SK-N-SH treated with all-trans-retinoic acid at 6 μM for 48 hours (cell line): ENCODE measurements around the gene MRPS27.

Experiments
- ARNTL ChIP-seq: fragments of 450-650 bp; formaldehyde crosslinking; IDR thresholded peaks from 2 replicates; pipeline ENCODE4 v1.5.0; 2020; ENCODE audit warnings: low read depth, mild to moderate bottlenecking, moderate library complexity, borderline replicate concordance
- ESRRG ChIP-seq: fragments of 250-450 bp; sonication (Bioruptor Pico); IDR thresholded peaks from 2 replicates; pipeline ENCODE4 v1.6.1; 2021; ENCODE audit warnings: mild to moderate bottlenecking
- GLIS3 ChIP-seq: fragments of 250-450 bp; sonication (Bioruptor Pico); IDR thresholded peaks from 2 replicates; pipeline ENCODE4 v1.5.0; 2020; ENCODE audit warnings: mild to moderate bottlenecking, moderate library complexity
- RARB ChIP-seq: fragments of 250-450 bp; sonication (Bioruptor Pico); IDR thresholded peaks from 2 replicates; pipeline ENCODE4 v1.8.0; 2021; ENCODE audit warnings: mild to moderate bottlenecking, moderate library complexity
- SNAI2 ChIP-seq: fragments of 250-450 bp; sonication (Bioruptor Pico); IDR thresholded peaks from 2 replicates; pipeline ENCODE4 v1.5.0; 2020; ENCODE audit warnings: mild to moderate bottlenecking, moderate library complexity
- TOX ChIP-seq: fragments of 250-450 bp; sonication (Bioruptor Pico); IDR thresholded peaks from 2 replicates; pipeline ENCODE4 v1.8.0; 2021; ENCODE audit warnings: mild to moderate bottlenecking, moderate library complexity, borderline replicate concordance
- ZC3H10 ChIP-seq: fragments of 250-450 bp; sonication (Bioruptor Pico); IDR thresholded peaks from 2 replicates; pipeline ENCODE4 v1.5.1; 2021; ENCODE audit warnings: mild to moderate bottlenecking, moderate library complexity
- ZFP3 ChIP-seq: fragments of 250-450 bp; sonication (Bioruptor Pico); IDR thresholded peaks from 2 replicates; pipeline ENCODE4 v1.5.0; 2020; ENCODE audit warnings: mild to moderate bottlenecking, moderate library complexity
- ZNF70 ChIP-seq: fragments of 450-650 bp; formaldehyde crosslinking; IDR thresholded peaks from 2 replicates; pipeline ENCODE4 v1.5.0; 2020; ENCODE audit warnings: mild to moderate bottlenecking, moderate library complexity
- ZNF8 ChIP-seq: fragments of 450-650 bp; formaldehyde crosslinking; IDR thresholded peaks from 2 replicates; pipeline ENCODE4 v1.5.0; 2020; ENCODE audit warnings: mild to moderate bottlenecking, moderate library complexity
- TF ChIP-seq, protein P1 (sequence below): fragments of 250-450 bp; sonication (Bioruptor Pico); IDR thresholded peaks from 2 replicates; pipeline ENCODE4 v1.5.1; 2021; ENCODE audit warnings: mild to moderate bottlenecking, moderate library complexity
- TF ChIP-seq, protein P2 (sequence below): fragments of 250-450 bp; sonication (Bioruptor Pico); IDR thresholded peaks from 2 replicates; pipeline ENCODE4 v1.8.0; 2020; ENCODE audit warnings: mild to moderate bottlenecking, moderate library complexity, borderline replicate concordance
- TF ChIP-seq, protein P3 (sequence below): fragments of 250-450 bp; sonication (Bioruptor Pico); IDR thresholded peaks from 2 replicates; pipeline ENCODE4 v1.5.1; 2020; ENCODE audit warnings: low read depth, mild to moderate bottlenecking, moderate library complexity

DNA sequence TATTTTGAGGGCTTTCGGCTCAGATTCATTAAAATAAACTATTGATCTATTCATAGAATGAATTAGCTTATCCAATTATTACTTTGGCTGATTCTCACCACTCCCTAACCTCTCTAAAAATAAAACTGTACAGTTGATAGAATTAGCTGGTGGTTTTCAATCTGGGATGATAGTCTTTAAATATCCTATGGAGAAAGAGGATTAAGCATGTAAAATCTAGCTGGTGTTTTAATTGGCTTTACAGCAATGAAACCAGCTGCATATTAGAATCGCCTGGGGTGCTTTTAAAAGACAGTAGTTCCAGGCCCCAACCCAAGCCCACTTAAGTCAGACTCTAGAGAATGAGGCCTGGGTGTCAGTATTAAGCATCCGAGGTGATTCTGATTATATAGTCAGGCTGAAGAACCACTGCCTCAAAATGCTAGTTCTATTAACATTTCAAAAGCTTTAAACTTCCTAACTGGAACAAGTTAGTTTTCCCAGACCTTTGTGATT, 117.7 kb downstream of the MRPS27 start:
- TF ChIP-seq ZNF8 (CRISPR knock-in tag) (no peak), GLIS3 (CRISPR knock-in tag) (no peak), RARB (no peak), TOX (no peak), ZC3H10 (CRISPR knock-in tag) (no peak), ESRRG (CRISPR knock-in tag) (no peak), ZNF70 (CRISPR knock-in tag) (no peak), ARNTL (CRISPR knock-in tag) (no peak), SNAI2 (CRISPR knock-in tag) (no peak), ZFP3 (CRISPR knock-in tag) (no peak)
- TF ChIP-seq, protein P1, sequence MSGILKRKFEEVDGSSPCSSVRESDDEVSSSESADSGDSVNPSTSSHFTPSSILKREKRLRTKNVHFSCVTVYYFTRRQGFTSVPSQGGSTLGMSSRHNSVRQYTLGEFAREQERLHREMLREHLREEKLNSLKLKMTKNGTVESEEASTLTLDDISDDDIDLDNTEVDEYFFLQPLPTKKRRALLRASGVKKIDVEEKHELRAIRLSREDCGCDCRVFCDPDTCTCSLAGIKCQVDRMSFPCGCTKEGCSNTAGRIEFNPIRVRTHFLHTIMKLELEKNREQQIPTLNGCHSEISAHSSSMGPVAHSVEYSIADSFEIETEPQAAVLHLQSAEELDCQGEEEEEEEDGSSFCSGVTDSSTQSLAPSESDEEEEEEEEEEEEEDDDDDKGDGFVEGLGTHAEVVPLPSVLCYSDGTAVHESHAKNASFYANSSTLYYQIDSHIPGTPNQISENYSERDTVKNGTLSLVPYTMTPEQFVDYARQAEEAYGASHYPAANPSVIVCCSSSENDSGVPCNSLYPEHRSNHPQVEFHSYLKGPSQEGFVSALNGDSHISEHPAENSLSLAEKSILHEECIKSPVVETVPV (CRISPR knock-in tag), result no peak
- TF ChIP-seq, protein P2, sequence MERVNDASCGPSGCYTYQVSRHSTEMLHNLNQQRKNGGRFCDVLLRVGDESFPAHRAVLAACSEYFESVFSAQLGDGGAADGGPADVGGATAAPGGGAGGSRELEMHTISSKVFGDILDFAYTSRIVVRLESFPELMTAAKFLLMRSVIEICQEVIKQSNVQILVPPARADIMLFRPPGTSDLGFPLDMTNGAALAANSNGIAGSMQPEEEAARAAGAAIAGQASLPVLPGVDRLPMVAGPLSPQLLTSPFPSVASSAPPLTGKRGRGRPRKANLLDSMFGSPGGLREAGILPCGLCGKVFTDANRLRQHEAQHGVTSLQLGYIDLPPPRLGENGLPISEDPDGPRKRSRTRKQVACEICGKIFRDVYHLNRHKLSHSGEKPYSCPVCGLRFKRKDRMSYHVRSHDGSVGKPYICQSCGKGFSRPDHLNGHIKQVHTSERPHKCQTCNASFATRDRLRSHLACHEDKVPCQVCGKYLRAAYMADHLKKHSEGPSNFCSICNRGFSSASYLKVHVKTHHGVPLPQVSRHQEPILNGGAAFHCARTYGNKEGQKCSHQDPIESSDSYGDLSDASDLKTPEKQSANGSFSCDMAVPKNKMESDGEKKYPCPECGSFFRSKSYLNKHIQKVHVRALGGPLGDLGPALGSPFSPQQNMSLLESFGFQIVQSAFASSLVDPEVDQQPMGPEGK, result no peak
- TF ChIP-seq, protein P3, sequence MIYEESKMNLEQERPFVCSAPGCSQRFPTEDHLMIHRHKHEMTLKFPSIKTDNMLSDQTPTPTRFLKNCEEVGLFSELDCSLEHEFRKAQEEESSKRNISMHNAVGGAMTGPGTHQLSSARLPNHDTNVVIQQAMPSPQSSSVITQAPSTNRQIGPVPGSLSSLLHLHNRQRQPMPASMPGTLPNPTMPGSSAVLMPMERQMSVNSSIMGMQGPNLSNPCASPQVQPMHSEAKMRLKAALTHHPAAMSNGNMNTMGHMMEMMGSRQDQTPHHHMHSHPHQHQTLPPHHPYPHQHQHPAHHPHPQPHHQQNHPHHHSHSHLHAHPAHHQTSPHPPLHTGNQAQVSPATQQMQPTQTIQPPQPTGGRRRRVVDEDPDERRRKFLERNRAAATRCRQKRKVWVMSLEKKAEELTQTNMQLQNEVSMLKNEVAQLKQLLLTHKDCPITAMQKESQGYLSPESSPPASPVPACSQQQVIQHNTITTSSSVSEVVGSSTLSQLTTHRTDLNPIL (CRISPR knock-in tag), result no peak
